AG04449 (cell line): Measurements from ENCODE around the gene SLC6A6.

ENCODE experiments used
- CTCF ChIA-PET: fragments of 350-600 bp; formaldehyde crosslinking; extraction: SDS; loops from one replicate; lab custom pipeline; 2021; ENCODE audit warnings: antibody characterized with exemption; lab: Yijun Ruan, JAX
- POLR2A ChIA-PET: fragments of 400-600, 350-600 bp; formaldehyde crosslinking; extraction: SDS; loops from one replicate; lab custom pipeline; 2020; ENCODE audit warnings: antibody characterized with exemption, inconsistent platforms; lab: Yijun Ruan, JAX
- DNase-seq: peaks from one replicate; pipeline ENCODE4 v3.0.0-alpha.2; 2010; ENCODE audit warnings: low read depth, low spot score
- H3K4me3 ChIP-seq: 2 replicates; pipeline ENCODE4 v1.5.1; 2011; ENCODE audit warnings: low read depth, mild to moderate bottlenecking, control low read depth, low read length
- TF ChIP-seq, protein P1 (sequence below): IDR thresholded peaks from one replicate; pipeline ENCODE4 v1.5.1; 2011; ENCODE audit warnings: mild to moderate bottlenecking, moderate library complexity, low read length, control low read depth, inconsistent platforms; ENCODE audit not compliant: insufficient read depth; ENCODE audit errors: missing control alignments

The SLC6A6 gene

GRCh38 chr3:14490831-14491230 lies 88.4 kb downstream of the SLC6A6 start:
- no peak for DNase-seq
- TF ChIP-seq, protein P1, sequence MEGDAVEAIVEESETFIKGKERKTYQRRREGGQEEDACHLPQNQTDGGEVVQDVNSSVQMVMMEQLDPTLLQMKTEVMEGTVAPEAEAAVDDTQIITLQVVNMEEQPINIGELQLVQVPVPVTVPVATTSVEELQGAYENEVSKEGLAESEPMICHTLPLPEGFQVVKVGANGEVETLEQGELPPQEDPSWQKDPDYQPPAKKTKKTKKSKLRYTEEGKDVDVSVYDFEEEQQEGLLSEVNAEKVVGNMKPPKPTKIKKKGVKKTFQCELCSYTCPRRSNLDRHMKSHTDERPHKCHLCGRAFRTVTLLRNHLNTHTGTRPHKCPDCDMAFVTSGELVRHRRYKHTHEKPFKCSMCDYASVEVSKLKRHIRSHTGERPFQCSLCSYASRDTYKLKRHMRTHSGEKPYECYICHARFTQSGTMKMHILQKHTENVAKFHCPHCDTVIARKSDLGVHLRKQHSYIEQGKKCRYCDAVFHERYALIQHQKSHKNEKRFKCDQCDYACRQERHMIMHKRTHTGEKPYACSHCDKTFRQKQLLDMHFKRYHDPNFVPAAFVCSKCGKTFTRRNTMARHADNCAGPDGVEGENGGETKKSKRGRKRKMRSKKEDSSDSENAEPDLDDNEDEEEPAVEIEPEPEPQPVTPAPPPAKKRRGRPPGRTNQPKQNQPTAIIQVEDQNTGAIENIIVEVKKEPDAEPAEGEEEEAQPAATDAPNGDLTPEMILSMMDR, result no peak
- POLR2A ChIA-PET, result no interaction called here
- H3K4me3 ChIP-seq, result no peak overlapping the region
- CTCF ChIA-PET, result interaction anchor here (1.0 to 4.0 kb wide), 3 partner anchors 18 to 287 kb away, joined by 3 to 16 read pairs (median 6); no protein-coding TSS in a partner anchor

- H3K4me3 ChIP-seq, result no peak overlapping the region
- CTCF ChIA-PET, result interaction anchor here (4.0 kb wide), 1 partner anchor 17 kb away, joined by 16 read pairs; no protein-coding TSS in a partner anchor
- no peak for DNase-seq
- TF ChIP-seq, protein P1, result no peak
- POLR2A ChIA-PET, result no interaction called here
These were observed 89.2 kb downstream of the SLC6A6 start for GRCh38 chr3:14491396-14492190.

- POLR2A ChIA-PET, result interaction anchor here (0.7 kb wide), 1 partner anchor 12 kb away, joined by 3 read pairs; no protein-coding TSS in a partner anchor
- CTCF ChIA-PET, result interaction anchor here (0.8 to 2.0 kb wide), 3 partner anchors 16 to 434 kb away, joined by 3 to 10 read pairs (median 5); no protein-coding TSS in a partner anchor
- no peak overlapping the region for H3K4me3 ChIP-seq
- TF ChIP-seq, protein P1, result no peak
- DNase-seq, result no peak
These were observed 90.8 kb downstream of the SLC6A6 start for GRCh38 chr3:14492948-14493881.

- TF ChIP-seq, protein P1, result no peak
- CTCF ChIA-PET, result no interaction called here
- DNase-seq, result no peak
- no peak overlapping the region for H3K4me3 ChIP-seq
- POLR2A ChIA-PET, result no interaction called here
These were observed 92.0 kb downstream of the SLC6A6 start for GRCh38 chr3:14494279-14494972.

GRCh38 chr3:14494973-14495300 lies 92.5 kb downstream of the SLC6A6 start:
- no peak for DNase-seq
- ChIA-PET POLR2A (no interaction called here), CTCF (interaction anchor here (1.0 to 1.3 kb wide), 2 partner anchors 14 to 20 kb away, joined by 3 to 5 read pairs; no protein-coding TSS in a partner anchor)
- TF ChIP-seq, protein P1, result no peak
- H3K4me3 ChIP-seq, result no peak overlapping the region
